ENCODE results near the gene ADAMTS15.

ADAMTS15 gene

DNA sequence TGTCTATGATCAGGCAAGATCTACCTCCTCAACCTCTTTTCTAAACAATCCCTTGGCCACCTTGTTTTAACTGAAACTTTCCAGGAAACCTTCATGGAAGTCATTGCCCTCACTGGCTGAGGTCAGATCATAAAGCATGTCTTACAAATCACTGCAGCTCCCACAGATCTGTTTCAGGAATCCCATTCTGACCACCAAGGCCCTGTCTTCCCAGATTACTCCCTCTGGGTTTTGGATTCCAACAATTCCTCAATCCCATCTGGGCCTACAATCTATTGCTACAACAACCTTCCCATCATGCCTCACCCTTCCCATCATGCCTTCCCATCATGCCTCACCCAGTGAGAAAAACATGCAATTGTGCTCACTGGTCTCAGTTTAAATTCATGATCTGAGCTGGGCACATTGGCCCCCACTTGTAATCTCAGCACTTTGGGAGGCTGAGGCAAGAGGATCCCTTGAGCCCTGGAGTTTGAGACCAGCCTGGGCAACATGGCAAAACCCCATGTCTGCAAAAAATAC lies 15.9 kb downstream of the ADAMTS15 start:
- DNase-seq: no peak

DNA sequence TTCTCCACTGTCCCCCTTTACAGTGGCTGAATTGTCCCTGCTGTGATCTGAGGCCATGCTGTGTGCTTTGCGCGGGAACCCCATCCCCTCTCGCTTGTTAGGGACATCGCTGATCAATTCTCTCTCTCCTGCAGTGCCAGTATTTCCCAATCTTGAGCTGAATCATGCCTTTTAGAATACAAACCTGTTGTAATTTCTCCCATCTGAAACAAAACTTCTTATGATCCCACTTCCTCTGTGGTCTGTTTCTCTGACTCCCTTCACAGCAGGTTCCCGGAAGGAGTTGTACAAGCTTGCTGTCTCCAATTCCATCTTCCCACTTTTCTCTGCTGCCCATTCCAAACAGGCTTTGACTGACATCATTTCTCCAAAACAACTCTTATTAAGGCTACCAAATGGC lies 16.8 kb downstream of the ADAMTS15 start:
- no peak for DNase-seq

DNA sequence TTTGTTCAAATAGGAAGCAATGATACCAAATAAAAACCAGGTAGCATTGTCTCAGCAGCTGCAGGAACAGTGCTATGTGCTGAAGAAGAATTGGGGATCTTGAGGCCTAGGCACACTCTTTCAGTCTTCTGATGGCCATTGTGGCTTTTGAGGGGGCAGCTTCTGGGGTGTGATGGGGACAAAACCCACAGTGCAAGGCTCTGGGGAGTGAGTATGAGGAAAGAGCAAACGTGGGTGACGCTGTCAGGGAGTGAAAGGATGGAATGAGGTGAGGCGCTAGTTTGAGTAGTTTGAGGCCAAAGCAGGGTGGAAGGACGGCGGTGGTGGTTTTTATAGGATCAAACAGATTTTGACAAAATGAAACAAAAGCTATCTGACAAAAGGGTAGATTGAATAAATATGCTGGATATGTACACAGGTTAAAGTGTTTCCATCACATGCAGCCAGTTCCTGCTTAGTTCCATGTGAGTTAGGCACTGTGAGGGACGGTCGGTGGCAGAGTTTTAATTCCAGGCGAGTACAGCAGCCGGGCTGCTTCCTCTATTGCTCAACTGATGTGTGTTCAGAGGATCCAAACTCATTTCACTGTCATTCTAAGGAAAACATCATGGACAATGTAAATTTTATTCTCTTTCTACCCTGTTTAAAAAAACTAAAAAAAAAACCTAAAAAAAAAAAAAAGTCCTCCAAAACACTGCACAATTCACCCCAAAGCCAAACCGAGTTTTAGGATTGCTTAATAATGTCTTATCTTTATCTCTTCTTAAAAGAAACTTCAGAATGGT lies 18.9 kb downstream of the ADAMTS15 start:
- DNase-seq: no peak

DNA sequence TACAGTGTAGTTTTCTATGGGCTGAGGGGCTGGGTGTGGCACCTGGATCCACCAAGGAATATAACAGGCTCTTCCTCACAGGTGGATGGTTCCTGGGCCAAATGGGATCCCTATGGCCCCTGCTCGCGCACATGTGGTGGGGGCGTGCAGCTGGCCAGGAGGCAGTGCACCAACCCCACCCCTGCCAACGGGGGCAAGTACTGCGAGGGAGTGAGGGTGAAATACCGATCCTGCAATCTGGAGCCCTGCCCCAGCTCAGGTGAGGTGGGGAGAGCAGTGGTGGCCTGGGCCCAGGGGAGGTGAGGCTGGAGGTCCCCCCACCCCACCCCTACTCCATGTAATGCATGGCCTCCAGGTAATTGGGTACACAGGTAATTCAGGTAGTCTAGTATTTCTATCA lies 20.7 kb downstream of the ADAMTS15 start:
- no peak for DNase-seq

DNA sequence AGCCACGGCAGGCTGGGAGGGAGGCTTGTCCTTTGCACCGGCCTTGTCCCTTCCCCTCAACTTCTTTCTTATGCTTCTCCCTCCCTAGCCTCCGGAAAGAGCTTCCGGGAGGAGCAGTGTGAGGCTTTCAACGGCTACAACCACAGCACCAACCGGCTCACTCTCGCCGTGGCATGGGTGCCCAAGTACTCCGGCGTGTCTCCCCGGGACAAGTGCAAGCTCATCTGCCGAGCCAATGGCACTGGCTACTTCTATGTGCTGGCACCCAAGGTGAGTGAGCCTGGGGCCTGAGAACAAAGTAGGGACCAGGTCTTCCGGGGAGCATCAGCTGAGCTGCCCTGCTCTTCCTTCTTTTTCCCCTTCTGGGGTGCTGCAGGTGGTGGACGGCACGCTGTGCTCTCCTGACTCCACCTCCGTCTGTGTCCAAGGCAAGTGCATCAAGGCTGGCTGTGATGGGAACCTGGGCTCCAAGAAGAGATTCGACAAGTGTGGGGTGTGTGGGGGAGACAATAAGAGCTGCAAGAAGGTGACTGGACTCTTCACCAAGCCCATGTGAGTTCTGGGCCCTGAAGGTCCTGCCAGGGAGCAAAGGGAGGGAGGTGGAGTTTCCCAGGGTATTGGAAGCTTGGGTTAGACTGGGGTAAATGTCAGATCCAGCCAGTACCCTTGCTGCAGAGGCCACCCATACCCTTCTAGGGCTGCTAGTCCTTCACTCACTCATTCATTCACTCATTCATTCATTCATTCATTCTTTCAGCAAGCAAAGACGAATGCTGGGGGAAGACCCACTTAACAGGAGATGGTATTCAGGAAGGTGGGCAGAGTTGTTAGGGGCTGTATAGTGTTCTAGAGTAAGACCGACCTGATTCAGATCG lies 22.6 kb downstream of the ADAMTS15 start:
- no peak for DNase-seq

DNA sequence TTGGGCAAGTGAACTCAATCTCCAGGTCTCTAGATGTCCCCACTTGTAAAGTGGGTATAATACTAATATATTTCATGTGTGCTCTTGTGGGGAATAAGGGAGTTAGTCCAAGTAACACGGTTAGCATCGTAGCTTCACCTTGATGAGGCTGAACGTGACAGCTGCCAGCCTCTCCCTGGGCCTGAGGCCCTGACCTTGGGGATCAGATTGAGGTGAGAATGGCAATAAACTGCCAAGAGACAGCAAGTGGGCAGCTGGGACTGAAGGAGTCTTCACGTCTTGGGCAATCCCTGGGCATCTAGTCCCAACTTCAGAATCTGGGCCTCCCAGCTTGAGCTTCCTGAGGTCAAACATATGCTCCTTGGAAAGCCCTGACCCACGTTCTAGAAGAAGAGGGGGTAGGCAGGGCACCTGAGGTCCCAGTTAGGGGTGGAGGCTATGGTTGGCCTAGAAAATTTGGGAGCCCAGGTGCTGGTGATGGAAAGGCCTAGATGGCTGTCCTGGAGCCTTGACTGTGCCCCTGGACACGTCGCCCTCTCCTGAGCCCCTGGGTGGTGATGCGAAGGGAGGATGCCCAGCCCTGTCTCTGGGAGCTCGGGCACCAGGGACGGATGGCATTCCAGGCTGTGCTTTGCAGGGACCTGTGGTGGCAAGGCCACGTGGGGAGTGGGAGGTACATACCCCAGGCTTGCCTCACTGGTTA lies 23.4 kb downstream of the ADAMTS15 start:
- DNase-seq: no peak

DNA sequence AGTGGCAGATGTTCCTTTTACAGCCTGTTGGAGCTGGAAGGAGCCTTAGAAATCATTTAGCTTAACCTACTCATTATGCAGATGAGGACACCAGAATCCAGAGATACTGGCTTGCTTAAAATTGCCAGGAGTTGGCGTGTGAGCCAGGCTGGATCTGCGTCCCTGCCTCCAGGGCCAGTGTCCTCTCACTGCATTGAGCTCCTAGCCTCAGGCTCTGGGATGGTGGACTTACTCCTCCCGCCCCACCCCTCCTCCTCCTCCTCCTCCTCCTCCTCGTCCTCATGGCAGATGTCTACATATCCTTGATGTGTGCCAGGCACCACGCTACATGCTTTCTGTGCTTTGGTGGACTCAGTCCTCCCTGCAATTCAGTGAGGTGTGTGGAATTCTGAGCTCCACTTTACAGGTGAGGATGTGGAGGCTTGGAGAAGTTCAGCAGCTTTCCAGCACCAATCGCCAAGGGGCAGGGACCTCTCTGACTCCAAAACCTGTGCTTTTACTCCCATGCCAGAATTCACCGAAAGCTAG lies 24.1 kb downstream of the ADAMTS15 start:
- DNase-seq: no peak

DNA sequence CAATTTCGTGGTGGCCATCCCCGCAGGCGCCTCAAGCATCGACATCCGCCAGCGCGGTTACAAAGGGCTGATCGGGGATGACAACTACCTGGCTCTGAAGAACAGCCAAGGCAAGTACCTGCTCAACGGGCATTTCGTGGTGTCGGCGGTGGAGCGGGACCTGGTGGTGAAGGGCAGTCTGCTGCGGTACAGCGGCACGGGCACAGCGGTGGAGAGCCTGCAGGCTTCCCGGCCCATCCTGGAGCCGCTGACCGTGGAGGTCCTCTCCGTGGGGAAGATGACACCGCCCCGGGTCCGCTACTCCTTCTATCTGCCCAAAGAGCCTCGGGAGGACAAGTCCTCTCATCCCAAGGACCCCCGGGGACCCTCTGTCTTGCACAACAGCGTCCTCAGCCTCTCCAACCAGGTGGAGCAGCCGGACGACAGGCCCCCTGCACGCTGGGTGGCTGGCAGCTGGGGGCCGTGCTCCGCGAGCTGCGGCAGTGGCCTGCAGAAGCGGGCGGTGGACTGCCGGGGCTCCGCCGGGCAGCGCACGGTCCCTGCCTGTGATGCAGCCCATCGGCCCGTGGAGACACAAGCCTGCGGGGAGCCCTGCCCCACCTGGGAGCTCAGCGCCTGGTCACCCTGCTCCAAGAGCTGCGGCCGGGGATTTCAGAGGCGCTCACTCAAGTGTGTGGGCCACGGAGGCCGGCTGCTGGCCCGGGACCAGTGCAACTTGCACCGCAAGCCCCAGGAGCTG lies 24.8 kb downstream of the ADAMTS15 start:
- no peak for DNase-seq

DNA sequence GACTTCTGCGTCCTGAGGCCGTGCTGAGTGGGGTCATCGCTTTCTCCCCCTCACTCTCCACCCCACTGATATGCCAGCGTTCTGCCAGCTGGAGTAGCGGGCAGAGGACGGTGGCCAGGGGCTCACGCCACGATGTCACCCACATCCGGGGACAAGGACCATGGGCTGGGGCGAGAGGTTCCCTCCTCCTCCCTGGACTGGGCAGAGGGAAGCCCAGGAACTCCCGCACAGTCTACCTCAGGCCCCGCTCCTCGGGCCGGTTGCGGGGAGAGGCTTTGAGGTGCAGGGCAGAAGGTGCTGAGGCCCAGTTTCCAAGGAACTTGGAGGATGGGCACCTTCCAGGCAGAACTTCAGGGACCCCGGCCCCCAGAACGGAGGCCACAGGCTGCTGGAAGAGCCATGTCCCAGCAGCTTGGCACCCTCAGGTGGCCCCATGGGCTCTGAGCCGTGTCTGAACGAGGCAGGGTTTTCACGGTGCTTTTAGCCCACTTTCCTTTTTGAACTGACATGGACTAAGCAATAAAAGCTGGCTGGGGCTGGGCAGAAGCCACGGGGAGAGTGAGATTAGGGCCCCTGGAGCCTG lies 25.4 kb downstream of the ADAMTS15 start:
- DNase-seq: no peak

DNA sequence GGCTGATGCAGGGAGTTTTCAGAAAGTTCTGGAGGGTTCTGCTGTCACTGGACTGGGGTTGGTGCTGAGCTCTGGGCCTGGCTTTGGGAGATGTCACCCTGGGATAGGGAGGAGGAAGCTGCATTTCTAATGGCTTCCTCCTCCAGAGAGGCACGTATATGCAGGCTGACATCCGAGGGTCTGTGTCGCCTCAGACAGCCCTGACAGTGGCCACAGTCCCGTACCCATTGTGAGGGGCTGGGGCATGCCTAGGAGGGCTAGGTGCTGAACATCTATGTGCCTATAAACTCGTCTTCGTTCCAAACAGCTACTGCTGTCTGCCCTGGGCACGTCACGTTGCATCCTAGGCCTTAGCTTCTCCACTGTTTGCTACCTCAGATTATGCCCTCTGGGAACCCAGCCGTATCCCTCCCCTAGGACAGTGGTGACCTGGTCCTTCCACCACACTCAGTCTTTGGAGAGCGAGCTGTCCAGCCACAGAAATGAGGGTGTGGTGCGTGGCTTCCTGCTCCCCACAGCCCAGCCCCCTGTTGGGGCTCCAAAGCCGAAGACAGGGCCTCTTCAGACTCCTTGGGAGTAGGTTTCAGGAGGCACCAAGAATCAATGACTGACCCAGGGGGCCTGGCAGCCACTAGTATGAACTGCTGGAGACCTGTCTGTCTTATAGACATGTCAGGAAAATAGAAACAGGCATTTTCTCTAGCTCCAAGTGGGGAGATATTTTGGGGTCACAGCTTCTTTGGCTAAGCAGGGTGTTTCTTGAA lies 26.4 kb downstream of the ADAMTS15 start:
- DNase-seq: no peak

DNA sequence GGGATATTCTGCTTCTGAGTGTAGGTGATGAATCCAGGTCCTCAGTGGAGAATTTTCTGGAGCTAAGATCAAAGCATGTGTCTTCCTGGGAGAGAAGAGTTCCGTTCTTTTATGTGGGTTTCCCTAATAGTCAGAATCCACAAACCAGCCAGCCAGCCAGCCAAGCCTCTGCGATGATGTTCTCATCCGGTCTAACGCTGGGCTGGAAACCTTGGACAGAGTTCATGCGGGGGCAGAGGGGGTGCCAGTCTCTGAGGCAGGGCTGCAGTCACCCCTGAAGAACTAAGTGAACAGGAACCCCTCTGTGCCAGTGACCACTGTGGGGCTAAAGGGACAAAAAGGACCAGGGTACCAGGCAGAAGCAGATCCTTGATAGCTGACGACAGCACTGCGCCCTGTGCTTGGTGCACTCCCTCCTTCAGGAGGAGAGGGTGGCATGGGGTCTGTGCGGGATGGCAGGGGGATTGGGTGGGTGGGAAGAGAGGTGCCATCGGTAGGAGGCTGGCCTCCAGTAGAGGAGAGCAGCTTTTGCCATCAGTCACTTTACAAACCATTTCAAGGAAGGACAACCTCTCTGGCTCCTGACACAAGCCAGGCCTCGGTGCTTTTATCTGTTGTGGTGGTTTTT lies 27.1 kb downstream of the ADAMTS15 start:
- DNase-seq: no peak

DNA sequence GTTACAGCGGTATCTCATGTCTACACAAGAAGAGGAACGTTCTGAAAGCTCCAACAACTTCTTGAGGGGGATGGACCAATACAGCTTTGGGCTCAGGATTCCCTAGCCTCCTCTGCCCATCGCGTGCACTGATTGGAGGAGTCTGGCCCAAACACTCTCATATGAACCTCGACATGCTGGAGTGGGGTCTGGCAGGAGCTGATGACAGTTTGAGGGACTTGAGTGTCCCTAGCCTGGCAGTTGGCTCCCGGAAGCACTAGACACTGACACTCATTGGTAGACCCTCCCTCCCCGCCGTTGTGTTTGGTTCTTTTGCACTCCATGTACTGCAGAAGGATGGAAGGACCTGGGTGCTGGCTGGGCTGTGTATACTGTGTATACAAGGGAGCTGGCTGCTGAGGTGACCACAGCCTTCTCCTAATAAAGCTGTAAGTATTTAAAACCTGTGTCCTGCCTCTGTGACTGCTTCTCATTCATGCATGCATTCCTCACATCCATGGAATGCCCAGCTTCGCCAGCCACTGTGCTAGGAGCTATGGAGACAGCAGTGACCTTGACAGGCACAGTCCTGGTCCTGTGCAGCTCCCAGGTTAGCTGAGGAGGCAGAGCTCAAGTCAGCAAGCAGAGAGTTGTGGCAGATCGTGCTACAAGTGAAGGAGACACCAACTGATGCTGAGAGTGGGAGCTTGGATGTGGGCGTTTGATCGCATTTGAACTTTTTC lies 27.9 kb downstream of the ADAMTS15 start:
- no peak for DNase-seq

DNA sequence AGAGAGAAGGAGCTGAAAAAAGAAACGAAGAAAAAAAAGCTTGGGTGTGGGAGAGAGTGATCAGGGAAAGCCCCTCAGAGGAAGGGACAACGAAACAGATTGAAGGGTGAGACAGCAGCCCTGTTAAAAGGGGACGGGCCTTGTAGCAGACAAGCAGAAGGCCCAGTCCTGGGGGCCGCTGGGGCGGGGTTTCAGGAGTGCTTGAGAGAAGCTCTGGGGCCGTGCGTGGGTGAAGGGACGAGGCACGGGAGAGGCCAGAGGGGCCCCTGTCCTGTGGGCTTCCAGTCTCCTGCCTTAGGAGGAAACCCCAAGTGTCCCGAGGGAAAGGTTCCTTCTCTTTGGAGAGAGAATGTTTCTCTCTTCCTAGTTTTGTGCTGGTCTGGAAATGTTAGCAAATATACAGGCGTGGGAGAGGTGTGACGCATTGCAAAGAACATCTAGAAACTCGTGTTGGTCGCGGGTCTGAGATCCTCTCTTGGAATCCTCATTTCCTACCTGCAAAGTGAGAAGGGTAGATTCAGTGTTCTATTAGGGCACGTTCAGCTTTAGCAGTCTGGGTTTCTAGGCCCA lies 28.6 kb downstream of the ADAMTS15 start:
- no peak for DNase-seq

DNA sequence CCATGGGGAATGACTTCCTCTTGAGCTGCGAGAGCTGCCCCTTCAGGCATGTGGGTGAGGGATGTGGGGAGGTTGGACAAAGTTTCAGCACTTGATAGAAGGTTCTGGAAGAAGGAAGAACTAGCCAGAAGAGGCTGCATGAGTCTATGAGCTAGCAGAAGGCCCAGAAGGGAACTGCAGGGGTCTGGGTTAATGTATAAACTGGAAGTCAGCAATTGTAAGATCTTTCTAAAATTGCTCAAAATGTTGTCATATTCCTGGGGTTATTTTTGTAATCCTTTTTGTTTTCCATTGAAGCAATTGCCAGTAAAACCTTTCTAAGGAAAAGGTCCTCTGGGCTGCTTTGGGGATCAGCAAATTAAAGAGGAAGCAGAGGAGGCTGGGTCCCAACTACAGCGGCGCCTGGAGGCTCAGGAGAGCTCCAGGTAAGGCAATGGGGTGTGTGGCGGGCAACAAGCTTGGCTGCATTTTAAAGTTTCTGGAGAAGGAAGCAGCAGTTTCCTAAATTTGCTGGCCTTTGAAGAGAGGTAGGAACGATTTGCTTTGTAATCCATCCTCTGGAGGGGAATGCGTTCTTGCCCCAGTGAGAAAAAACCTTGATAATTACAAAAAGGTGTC lies 29.2 kb downstream of the ADAMTS15 start:
- no peak for DNase-seq

DNA sequence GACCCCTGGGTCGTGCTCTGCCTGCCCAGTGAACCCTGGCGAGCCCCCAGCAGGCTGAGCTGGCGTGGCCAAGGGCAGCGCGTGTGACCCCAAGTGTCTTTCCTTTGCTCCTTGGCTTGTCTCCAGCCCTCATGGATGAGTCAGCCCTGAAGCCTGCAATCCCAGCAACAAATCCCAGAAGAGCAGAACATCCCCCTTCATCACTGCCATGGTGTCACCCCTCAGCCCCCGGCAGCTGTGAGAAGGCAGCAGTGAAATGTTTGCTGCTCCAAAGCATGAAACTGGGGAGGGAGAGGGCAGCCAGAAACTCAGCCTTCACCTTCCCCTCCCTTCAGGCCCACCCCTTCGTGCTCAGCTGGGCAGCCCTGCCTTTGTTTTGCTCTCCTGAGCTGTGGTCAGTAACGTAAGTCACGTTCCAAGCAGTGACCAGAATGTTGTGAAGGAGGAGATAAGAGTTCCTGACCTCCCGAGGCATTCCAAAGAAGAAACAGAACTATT lies 29.8 kb downstream of the ADAMTS15 start:
- DNase-seq: peak; percentile 47 to 84

DNA sequence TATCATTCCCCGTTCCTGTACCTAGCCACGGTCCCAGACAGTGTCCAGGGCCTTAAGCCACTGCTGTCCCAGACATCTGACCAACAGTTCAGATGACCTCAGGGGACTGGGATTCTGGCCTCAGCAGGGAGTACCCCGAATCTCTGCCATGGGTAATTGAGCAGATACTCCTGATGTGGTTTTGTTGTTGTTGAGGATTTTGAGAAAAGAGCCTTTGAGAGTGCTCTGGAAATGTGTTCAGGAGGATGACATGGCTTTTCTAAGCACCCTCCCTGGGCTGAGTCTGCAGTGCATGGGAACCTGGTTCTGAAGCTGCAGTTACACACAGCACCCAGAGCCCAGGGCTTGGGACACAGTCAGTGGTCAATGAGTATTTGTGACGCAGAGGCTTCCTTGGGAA lies 30.4 kb downstream of the ADAMTS15 start:
- DNase-seq: no peak

DNA sequence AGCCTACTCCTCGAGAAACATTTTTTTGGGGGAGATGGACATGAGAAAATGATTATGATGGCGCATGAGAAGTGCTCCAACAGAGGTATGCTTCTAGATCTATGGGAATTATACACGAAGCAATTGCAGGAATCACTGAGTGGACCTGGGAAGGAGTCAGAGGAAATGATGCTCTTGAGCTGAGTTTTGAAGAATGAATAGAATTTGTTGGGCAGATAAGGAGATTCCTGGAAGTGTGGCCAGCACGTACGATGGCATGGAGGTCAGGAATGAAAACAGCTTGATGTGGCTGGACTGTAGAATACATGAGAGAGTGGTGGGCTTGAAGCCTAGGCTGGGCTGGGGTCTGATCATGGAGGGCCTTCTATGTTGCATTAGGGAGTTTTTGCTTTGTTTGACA lies 31.7 kb downstream of the ADAMTS15 start:
- DNase-seq: peak; percentile 12 to 17

DNA sequence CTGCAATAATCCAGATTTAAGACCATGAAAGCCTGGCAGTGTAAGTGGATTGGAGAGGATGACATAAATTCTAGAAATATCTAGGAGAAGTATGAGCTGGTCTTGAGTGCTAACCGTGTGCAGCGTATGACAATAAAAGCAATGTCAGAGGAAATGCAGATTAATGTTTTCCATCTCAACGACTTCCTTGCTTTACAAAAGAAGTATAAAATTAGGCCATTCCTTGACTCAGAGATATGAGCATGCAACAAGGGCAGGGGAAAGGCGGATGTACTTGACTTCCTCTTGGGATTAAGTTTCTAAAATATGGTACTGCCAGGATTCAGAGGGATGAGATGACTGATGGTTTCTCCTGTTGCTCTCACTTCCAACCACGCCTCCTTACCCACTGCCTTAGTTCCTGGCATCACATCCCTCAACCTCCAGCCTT lies 32.3 kb downstream of the ADAMTS15 start:
- no peak for DNase-seq

DNA sequence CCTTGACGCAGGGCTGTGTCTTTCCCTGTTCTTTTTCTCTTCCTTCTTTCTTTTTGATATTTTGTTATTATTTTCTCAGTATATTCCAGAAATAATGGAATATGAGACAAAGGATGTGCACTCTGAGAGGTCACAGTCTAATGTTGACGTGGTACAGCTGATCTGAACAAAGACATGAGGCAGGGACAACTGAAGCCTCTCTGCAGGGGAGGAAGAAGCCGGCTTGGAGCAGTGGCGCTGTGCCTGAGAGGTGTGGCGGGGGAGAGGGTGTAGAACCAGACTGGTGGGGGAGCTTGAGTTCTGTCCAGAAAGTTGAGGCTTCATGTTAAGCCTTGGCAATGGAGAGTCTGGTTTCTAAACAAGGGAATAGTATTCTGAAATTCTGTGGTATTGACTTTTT lies 34.7 kb downstream of the ADAMTS15 start:
- DNase-seq: no peak
